Epidermal melanocyte (primary cell): ENCODE results near the gene FUBP3.
"Not testable (repeated sequence)": the region's sequence is repeated elsewhere in the genome, so short reads cannot be mapped to it uniquely, and the experiment has no call there.

Experiments
- DNase-seq: peaks from one replicate; pipeline ENCODE4 v3.0.0; 2011; ENCODE audit warnings: low spot score; ENCODE audit not compliant: insufficient read length

Gene FUBP3

GRCh38 chr9:130555968-130556367 is 23.4 kb upstream of the FUBP3 start:
- no peak for DNase-seq

GRCh38 chr9:130556396-130557076 is 22.8 kb upstream of the FUBP3 start:
- DNase-seq = no peak

- DNase-seq = no peak
Observed at GRCh38 chr9:130557077-130557468, 22.3 kb upstream of the FUBP3 start.

GRCh38 chr9:130561056-130561455 is 18.3 kb upstream of the FUBP3 start:
- DNase-seq = no peak

GRCh38 chr9:130562525-130562924 is 16.9 kb upstream of the FUBP3 start:
- DNase-seq = not testable (repeated sequence)

GRCh38 chr9:130563797-130564196 is 15.6 kb upstream of the FUBP3 start:
- no peak for DNase-seq

GRCh38 chr9:130565792-130566191 is 13.6 kb upstream of the FUBP3 start:
- DNase-seq = no peak

- no peak for DNase-seq
Observed at GRCh38 chr9:130570208-130570607, 9.2 kb upstream of the FUBP3 start.

- DNase-seq = no peak
Observed at GRCh38 chr9:130575514-130575913, 3.9 kb upstream of the FUBP3 start.

GRCh38 chr9:130576176-130576575 is 3.2 kb upstream of the FUBP3 start:
- DNase-seq = no peak

GRCh38 chr9:130579738-130580463 is 524 bp downstream of the FUBP3 start:
- no peak for DNase-seq

GRCh38 chr9:130581766-130582165 is 2.4 kb downstream of the FUBP3 start:
- DNase-seq = no peak

GRCh38 chr9:130583271-130583670 is 3.9 kb downstream of the FUBP3 start:
- DNase-seq = no peak

- DNase-seq = no peak
Observed at GRCh38 chr9:130587921-130588320, 8.5 kb downstream of the FUBP3 start.

GRCh38 chr9:130588416-130588815 is 9.0 kb downstream of the FUBP3 start:
- DNase-seq = no peak

- no peak for DNase-seq
Observed at GRCh38 chr9:130589754-130590153, 10.4 kb downstream of the FUBP3 start.

- no peak for DNase-seq
Observed at GRCh38 chr9:130590305-130590704, 10.9 kb downstream of the FUBP3 start.

GRCh38 chr9:130593020-130593419 is 13.6 kb downstream of the FUBP3 start:
- no peak for DNase-seq

- no peak for DNase-seq
Observed at GRCh38 chr9:130597228-130597627, 17.9 kb downstream of the FUBP3 start.

GRCh38 chr9:130598188-130598587 is 18.8 kb downstream of the FUBP3 start:
- no peak for DNase-seq

GRCh38 chr9:130599625-130600024 is 20.2 kb downstream of the FUBP3 start:
- no peak for DNase-seq

- DNase-seq = no peak
Observed at GRCh38 chr9:130601100-130601499, 21.7 kb downstream of the FUBP3 start.

GRCh38 chr9:130604295-130604694 is 24.9 kb downstream of the FUBP3 start:
- no peak for DNase-seq
